Upper lobe of right lung (tissue), 1 donor: ENCODE measurements around the gene PCK2. TPM values are rescaled to one million over a fixed set of nuclear protein-coding genes. Genes with fewer than 3 reads are reported as not detected.

Experiments
- ATAC-seq: fragments of 200-7000 bp; cut with Tn5 transposase; one replicate; pipeline ENCODE4 v1.9.1; 2020; ENCODE audit warnings: mild to moderate bottlenecking, moderate library complexity
- DNase-seq: peaks from one replicate; pipeline ENCODE4 v3.0.0-alpha.2; 2020
- H3K27ac ChIP-seq: fragments of 200-600 bp; one replicate; pipeline ENCODE4 v1.8.0; 2022
- H3K27me3 ChIP-seq: fragments of 200-600 bp; one replicate; pipeline ENCODE4 v1.8.0; 2022; ENCODE audit warnings: mild to moderate bottlenecking
- H3K36me3 ChIP-seq: fragments of 200-600 bp; one replicate; pipeline ENCODE4 v1.8.0; 2022
- H3K4me1 ChIP-seq: fragments of 200-600 bp; one replicate; pipeline ENCODE4 v1.8.0; 2022
- H3K4me3 ChIP-seq: fragments of 200-600 bp; one replicate; pipeline ENCODE4 v1.8.0; 2022; ENCODE audit warnings: mild to moderate bottlenecking
- H3K9me3 ChIP-seq: fragments of 200-600 bp; one replicate; pipeline ENCODE4 v1.8.0; 2022
- CTCF ChIP-seq: fragments of 200-600 bp; IDR thresholded peaks from one replicate; pipeline ENCODE4 v1.8.0; 2022; ENCODE audit warnings: antibody characterized with exemption
- intact Hi-C: fragments of 100-400 bp; cut with DNase I; formaldehyde crosslinking; loops from one replicate; pipeline ENCODE4 v1.11.0; 2022
- total RNA-seq: library from RNA; stranded (reverse); fragmentation: NEBNext Ultra II Directional; extraction: Animal tissue kit (Norgen Biotek cat#: 25700); gene quantifications from one replicate; pipeline ENCODE4 v1.2.1, GENCODE V29; 2021
- donor health status: DM: no; HTN: yes; CAD: no; lungs with severe emphysema.

PCK2 gene
- total RNA-seq, 1 donor from 2014 or later, result 39.9 TPM

- no peak overlapping the region for H3K27ac ChIP-seq
- H3K9me3 ChIP-seq, result no peaks in the 10 kb centered on the region
- ATAC-seq (peak; percentile 32), DNase-seq (no peak)
- TF ChIP-seq CTCF, result no peak
- H3K4me3 ChIP-seq, result no peak overlapping the region
- H3K4me1 ChIP-seq, result no peaks in the 10 kb centered on the region
- H3K36me3 ChIP-seq, result peaks cover 57% of the 10 kb centered on the region
- no peaks in the 10 kb centered on the region for H3K27me3 ChIP-seq
- intact Hi-C loops, result no loop called here
Measured at GRCh38 chr14:24123424-24124417, 29.6 kb downstream of the PCK2 start.

GRCh38 chr14:24126939-24127338, 32.8 kb downstream of the PCK2 start:
- intact Hi-C loops, result no loop called here
- no peak overlapping the region for H3K27ac ChIP-seq
- H3K4me1 ChIP-seq, result peaks cover 6% of the 10 kb centered on the region
- H3K4me3 ChIP-seq, result no peak overlapping the region
- no peak for ATAC-seq
- peaks cover 24% of the 10 kb centered on the region for H3K36me3 ChIP-seq
- H3K9me3 ChIP-seq, result no peaks in the 10 kb centered on the region
- no peak for TF ChIP-seq CTCF
- no peaks in the 10 kb centered on the region for H3K27me3 ChIP-seq
- no peak for DNase-seq

GRCh38 chr14:24127673-24128072, 33.6 kb downstream of the PCK2 start:
- no peaks in the 10 kb centered on the region for H3K9me3 ChIP-seq
- no peaks in the 10 kb centered on the region for H3K27me3 ChIP-seq
- H3K27ac ChIP-seq, result no peak overlapping the region
- ATAC-seq (no peak), DNase-seq (no peak)
- no peak overlapping the region for H3K4me3 ChIP-seq
- intact Hi-C loops, result no loop called here
- peaks cover 6% of the 10 kb centered on the region for H3K4me1 ChIP-seq
- H3K36me3 ChIP-seq, result peaks cover 17% of the 10 kb centered on the region
- TF ChIP-seq CTCF, result no peak

- H3K27ac ChIP-seq, result no peak overlapping the region
- H3K4me3 ChIP-seq, result no peak overlapping the region
- no peaks in the 10 kb centered on the region for H3K36me3 ChIP-seq
- DNase-seq (no peak), ATAC-seq (no peak)
- intact Hi-C loops, result no loop called here
- no peaks in the 10 kb centered on the region for H3K9me3 ChIP-seq
- H3K27me3 ChIP-seq, result no peaks in the 10 kb centered on the region
- no peak for TF ChIP-seq CTCF
- peaks cover 6% of the 10 kb centered on the region for H3K4me1 ChIP-seq
Measured at GRCh38 chr14:24129410-24129998, 35.4 kb downstream of the PCK2 start.

GRCh38 chr14:24130380-24130716, 36.2 kb downstream of the PCK2 start, which contains the start of gene FITM1:
FITM1 (plus strand) TSS chr14:24130659; CDS start chr14:24131564, 905 bp downstream.
- ATAC-seq (no peak), DNase-seq (no peak)
- Histone ChIP-seq H3K9me3 (no peaks in the 10 kb centered on the region), H3K4me1 (peaks cover 6% of the 10 kb centered on the region), H3K4me3 (no peak within 1 kb of the TSS), H3K27ac (peak within 1 kb of the TSS; percentile 72), H3K36me3 (no peaks in the 10 kb centered on the region), H3K27me3 (no peaks in the 10 kb centered on the region)
- no peak for TF ChIP-seq CTCF
- intact Hi-C loops, result no loop called here
